NCI-H187 treated with DMSO at 0.1 percent for 48 hours (cell line): ENCODE results near the gene RIPOR3.
"Not testable (repeated sequence)": the region's sequence is repeated elsewhere in the genome, so short reads cannot be mapped to it uniquely, and the experiment has no call there.

Source experiments
- DNase-seq: peaks from one replicate; lab custom pipeline; 2025; lab: John Stamatoyannopoulos, UW

RIPOR3 gene

DNA sequence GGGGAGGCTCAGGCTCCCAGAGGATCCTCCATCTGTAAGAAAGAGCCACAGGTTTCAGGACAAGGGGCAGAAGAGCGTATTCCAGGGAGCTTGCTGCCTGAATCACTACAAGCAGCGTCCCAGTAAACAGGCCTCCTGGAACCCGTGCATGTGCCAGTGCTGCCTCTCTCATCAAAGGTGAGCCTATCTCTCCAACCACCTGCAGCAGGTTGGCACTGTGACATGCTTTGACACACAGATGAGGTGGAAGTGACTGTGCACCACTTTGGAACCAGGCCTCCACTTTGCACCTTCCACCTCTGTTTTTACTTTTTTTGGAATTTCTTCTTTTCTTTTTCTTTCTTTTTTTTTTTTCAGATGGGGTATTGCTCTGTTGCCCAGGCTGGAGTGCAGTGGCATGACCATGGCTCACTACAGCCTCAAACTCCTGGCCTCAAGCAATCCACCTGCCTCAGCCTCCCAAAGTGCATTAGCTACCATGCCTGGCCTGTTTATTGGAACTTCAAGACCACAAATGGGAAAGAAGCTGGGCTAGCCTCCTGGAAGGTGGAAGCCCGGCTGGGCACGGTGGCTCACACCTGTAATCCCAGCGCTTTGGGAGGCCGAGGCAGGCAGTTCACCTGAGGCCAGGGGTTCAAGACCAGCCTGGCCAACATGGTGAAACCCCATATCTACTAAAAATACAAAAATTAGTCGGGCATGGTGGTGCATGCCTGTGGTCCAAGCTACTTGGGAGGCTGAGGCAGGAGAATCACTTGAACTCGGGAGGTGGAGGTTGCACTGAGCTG is 12.5 kb upstream of the RIPOR3 start:
- not testable (repeated sequence) for DNase-seq

DNA sequence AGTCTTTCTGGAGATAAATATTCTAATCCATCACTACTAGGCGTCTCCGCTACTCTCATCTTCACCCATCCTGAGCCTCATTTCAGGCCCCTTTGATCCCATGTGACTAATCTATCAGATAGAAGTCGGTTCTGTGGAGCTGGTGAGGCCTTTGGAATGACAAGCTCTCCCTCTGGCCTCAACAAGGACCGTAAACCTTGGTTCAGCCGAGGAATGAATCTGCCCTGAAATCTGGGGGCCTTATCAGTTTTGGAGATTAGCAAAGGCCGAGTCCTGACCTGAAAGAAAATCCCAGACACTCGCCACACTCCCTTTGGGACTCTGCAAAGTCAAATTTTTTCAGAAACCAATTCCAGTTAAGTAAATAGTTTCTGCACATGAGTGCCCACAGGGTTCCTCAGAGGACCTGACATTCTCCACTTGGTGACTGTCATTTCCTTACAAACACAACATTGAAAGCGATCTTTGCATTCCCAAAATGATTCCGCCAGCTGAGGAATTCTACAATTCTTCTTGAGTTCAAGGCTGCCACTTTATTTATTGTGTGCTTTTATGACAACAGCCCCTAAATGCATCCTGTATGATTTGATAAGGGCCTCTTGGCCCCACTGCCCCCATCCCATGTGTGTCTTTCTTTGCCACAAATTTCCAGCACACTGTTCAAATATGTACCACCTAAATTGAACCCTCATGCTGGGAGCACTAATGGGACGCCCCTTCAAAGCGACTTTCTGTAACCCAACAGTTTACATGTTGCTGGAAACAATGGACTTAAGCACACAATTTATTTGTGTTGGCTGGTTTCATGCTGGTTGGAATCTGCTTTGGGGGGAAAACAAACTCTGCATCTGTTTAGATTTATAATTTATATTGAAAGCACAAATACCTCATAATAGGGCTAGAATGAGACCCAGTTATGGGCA is 10.0 kb upstream of the RIPOR3 start:
- no peak for DNase-seq

DNA sequence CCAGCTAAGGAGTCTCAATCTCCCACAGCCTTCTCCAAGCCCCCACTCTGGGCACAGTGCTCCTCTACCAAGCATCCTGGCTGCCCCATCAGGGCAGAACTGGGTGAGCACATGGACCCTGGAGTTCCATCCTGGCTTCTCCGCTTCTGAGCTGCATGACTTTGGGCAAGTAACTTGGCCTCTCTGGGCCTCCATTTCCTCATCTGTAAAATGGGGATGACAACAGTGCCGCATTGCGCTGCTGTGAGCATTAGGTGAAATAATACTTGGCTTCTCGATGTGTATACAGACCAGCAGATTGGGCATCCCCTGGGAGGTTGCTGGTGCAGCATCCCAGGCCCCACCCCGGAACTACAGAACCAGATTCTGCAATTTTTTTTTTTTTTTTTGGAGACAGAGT is 8.3 kb upstream of the RIPOR3 start:
- DNase-seq, result no peak

DNA sequence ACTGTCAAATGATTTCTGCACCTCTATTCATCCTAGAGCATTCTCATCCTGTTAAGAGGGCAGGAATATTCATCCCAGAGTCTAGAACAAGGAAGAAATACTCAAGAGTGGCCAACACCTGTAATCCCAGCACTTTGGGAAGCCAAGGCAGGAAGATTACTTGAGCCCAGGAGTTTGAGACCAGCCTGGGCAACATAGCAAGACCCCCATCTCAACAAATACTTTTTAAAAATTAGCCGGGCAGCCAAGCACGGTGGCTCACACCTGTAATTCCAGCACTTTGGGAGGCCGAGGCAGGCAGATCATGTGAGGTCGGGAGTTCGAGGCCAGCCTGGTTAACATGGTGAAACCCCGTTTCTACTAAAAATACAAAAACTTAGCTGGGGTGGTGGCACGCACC is 6.9 kb upstream of the RIPOR3 start:
- DNase-seq, result not testable (repeated sequence)

- DNase-seq, result no peak
Measured at GRCh38 chr20:50695135-50695872, 4.0 kb upstream of the RIPOR3 start.

- DNase-seq, result no peak
Measured at GRCh38 chr20:50694379-50695134, 3.2 kb upstream of the RIPOR3 start.

GRCh38 chr20:50693001-50693400 is 1.7 kb upstream of the RIPOR3 start:
- DNase-seq, result no peak

DNA sequence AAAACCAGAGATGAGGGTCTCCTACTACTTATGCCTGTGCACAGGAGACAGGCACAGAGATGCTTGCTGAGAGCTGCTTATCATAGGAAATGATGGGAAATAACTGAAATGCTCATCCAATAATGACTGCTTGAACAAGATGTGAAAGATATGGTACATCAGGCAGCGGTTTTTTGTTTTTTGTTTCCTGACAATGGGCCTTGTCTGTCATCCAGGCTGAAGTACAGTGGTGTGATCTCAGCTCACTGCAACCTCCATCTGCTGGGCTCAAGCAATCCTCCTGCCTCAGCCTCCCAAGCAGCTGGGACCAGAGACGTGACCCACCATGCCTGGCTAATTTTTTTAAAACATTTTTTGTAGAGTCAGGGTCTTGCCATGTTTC is 1.2 kb upstream of the RIPOR3 start:
- no peak for DNase-seq

- DNase-seq, result no peak
Measured at GRCh38 chr20:50691573-50692551, 520 bp upstream of the RIPOR3 start.

DNA sequence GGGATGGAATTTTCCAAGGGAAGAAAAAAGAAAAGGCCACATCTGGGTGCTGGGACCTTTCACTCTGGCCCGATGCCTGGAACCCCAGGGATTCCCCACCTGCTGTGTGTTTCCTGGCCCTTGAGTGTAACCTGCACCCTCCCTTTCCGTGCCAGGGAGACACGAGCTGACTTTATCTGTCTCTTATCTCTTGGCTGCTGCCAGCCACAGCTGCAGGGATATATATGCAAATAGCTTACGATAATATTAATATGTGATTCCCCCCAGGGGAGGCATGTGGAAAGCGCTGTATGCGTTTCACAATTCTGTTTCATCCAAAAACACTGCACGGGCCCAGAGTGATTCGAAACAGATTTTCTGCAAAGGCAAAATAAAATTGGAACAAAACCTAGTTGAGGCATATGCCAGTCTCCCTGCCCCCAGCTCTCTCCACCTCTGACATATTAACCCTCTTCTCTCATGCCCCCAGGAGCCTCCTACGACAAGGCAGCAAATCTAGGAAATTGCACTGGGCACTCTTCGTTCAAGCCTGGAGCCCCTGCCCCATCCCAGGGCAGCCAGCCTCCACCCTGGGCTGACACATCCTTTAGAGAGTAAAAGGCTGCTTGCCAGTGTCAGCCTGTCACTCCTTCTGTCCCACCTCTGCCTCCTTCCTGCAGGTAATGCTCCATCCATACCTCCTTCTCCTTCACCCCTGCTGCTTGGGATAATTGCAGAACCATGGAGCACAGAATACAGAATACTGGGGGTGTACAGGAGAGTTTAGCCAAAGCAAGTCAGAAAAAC is 1.3 kb downstream of the RIPOR3 start:
- no peak for DNase-seq

- no peak for DNase-seq
Measured at GRCh38 chr20:50688256-50688975, 2.9 kb downstream of the RIPOR3 start.

GRCh38 chr20:50686821-50687220 is 4.5 kb downstream of the RIPOR3 start:
- no peak for DNase-seq

- DNase-seq, result no peak
Measured at GRCh38 chr20:50683570-50683969, 7.8 kb downstream of the RIPOR3 start.

- DNase-seq, result no peak
Measured at GRCh38 chr20:50682947-50683530, 8.3 kb downstream of the RIPOR3 start.

- DNase-seq, result no peak
Measured at GRCh38 chr20:50682065-50682464, 9.3 kb downstream of the RIPOR3 start.

DNA sequence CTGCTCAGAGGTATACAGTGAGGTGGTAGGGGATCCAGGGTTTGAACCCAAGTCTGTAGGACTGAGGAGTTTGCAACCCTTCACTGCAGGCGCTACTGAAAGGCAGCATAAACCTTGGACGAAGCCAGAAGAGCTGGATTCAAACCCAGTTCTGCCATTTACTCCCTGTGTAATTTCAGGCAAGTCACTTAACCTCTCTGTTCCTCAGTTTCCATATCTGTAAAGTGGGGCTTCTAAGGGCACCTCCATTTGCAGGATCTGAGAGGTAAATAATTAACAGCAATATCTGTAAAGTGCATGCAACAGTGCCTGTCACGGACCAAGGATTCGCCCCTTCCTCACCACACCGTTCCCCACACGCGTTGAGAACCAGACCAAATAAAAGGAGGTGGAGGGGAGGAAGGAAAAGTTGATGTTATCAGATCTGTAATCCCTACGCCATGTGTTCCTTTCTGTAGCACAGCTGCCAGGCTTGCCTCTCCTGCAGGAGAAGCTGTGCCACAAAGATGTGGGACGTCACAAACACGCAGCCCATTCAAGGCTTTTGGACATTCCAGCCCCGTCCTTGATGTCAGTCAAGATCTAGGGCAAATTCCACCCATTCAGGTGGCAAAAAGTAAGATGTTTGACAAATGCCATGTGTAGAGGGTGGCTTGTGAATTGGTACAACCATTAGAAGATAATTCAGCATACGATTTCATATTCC is 9.8 kb downstream of the RIPOR3 start:
- DNase-seq, result no peak

GRCh38 chr20:50680105-50680960 is 11.0 kb downstream of the RIPOR3 start:
- no peak for DNase-seq
